Posterior vena cava (tissue), 2 donors: Measurements from ENCODE around the gene CP. TPM values are rescaled to one million over a fixed set of nuclear protein-coding genes. Genes with fewer than 3 reads are reported as not detected.
"Not testable (repeated sequence)": the region's sequence is repeated elsewhere in the genome, so short reads cannot be mapped to it uniquely, and the experiment has no call there.

ENCODE experiments used
- DNase-seq: peaks from one replicate; pipeline ENCODE4 v3.0.0-alpha.2; 2020; ENCODE audit warnings: low spot score
- intact Hi-C, 2 donors: fragments of 100-400 bp; cut with DNase I; formaldehyde crosslinking; loops; one replicate each; pipeline versions ENCODE4 v1.14.1 to v1.14.2; 2022 to 2023
- long read RNA-seq, 2 donors: library from polyadenylated mRNA; unstranded; transcript quantifications; one replicate each; pipeline ENCODE4 v2.0.0, GENCODE V29; 2020 to 2021
- total RNA-seq, 2 donors: library from RNA; stranded (reverse); fragmentation: NEBNext Ultra II Directional; extraction: Animal tissue kit (Norgen Biotek cat#: 25700); gene quantifications; one replicate each; pipeline ENCODE4 v1.2.1, GENCODE V29; 2021
- donor health status: DM: yes; HTN: yes; CAD: no.
- donor health status: DM: yes; HTN: yes; CAD: no.

The CP gene
- total RNA-seq: 10 to 100 TPM; 13.7 to 41.3 TPM
- long read RNA-seq, donor 1, partial matches to known transcripts: 0 of 3 reads
- long read RNA-seq, donor 1, other reads (novel, unspliced or antisense): 3 of 3 reads
- long read RNA-seq, donor 2, partial matches to known transcripts: 0 of 2 reads
- long read RNA-seq, donor 2, other reads (novel, unspliced or antisense): 2 of 2 reads

- intact Hi-C loops: no loop called here
- no peak for DNase-seq
Observed at GRCh38 chr3:149221783-149222517, at the start of gene CP. Gene CP, minus strand, starts transcription at chr3:149221829. Its CDS starts 37 bp downstream, at chr3:149221792.

GRCh38 chr3:149270180-149270579 is 48.6 kb upstream of the CP start:
- DNase-seq: no peak
- intact Hi-C loops: loop anchor here (5.0 to 10.0 kb wide), 4 partner anchors 145 to 315 kb away; partner anchors contain the start of gene HPS3 (in 1 of the 2)

GRCh38 chr3:149269687-149270086 is 48.1 kb upstream of the CP start:
- no peak for DNase-seq
- intact Hi-C loops: loop anchor here (5.0 to 10.0 kb wide), 4 partner anchors 145 to 315 kb away; partner anchors contain the start of gene HPS3 (in 1 of the 2)

GRCh38 chr3:149267565-149267964 is 45.9 kb upstream of the CP start:
- intact Hi-C loops: no loop called here
- no peak for DNase-seq

GRCh38 chr3:149266736-149267135 is 45.1 kb upstream of the CP start:
- intact Hi-C loops: no loop called here
- no peak for DNase-seq

- no peak for DNase-seq
- intact Hi-C loops: no loop called here
Observed at GRCh38 chr3:149263856-149264255, 42.2 kb upstream of the CP start.

GRCh38 chr3:149258714-149259113 is 37.1 kb upstream of the CP start:
- intact Hi-C loops: no loop called here
- DNase-seq: no peak

GRCh38 chr3:149258298-149258697 is 36.7 kb upstream of the CP start:
- intact Hi-C loops: no loop called here
- no peak for DNase-seq

GRCh38 chr3:149252272-149252671 is 30.6 kb upstream of the CP start:
- intact Hi-C loops: no loop called here
- DNase-seq: no peak

GRCh38 chr3:149251186-149251585 is 29.6 kb upstream of the CP start:
- no peak for DNase-seq
- intact Hi-C loops: no loop called here

GRCh38 chr3:149247929-149248691 is 26.5 kb upstream of the CP start:
- intact Hi-C loops: no loop called here
- DNase-seq: no peak

GRCh38 chr3:149247008-149247710 is 25.5 kb upstream of the CP start:
- intact Hi-C loops: no loop called here
- no peak for DNase-seq

GRCh38 chr3:149245738-149246451 is 24.3 kb upstream of the CP start:
- intact Hi-C loops: no loop called here
- no peak for DNase-seq

GRCh38 chr3:149243540-149243939 is 21.9 kb upstream of the CP start:
- intact Hi-C loops: no loop called here

GRCh38 chr3:149239357-149239936 is 17.8 kb upstream of the CP start:
- DNase-seq: no peak
- intact Hi-C loops: no loop called here

More at GRCh38 chr3:149243540-149243939, 21.9 kb upstream of the CP start:
- no peak for DNase-seq

- intact Hi-C loops, DNase-seq: not testable (repeated sequence)
Observed at GRCh38 chr3:149238268-149238667, 16.6 kb upstream of the CP start.

GRCh38 chr3:149235599-149236424 is 14.2 kb upstream of the CP start:
- intact Hi-C loops: no loop called here
- no peak for DNase-seq
